ENCODE data around the gene FAM117A.

Gene FAM117A

DNA sequence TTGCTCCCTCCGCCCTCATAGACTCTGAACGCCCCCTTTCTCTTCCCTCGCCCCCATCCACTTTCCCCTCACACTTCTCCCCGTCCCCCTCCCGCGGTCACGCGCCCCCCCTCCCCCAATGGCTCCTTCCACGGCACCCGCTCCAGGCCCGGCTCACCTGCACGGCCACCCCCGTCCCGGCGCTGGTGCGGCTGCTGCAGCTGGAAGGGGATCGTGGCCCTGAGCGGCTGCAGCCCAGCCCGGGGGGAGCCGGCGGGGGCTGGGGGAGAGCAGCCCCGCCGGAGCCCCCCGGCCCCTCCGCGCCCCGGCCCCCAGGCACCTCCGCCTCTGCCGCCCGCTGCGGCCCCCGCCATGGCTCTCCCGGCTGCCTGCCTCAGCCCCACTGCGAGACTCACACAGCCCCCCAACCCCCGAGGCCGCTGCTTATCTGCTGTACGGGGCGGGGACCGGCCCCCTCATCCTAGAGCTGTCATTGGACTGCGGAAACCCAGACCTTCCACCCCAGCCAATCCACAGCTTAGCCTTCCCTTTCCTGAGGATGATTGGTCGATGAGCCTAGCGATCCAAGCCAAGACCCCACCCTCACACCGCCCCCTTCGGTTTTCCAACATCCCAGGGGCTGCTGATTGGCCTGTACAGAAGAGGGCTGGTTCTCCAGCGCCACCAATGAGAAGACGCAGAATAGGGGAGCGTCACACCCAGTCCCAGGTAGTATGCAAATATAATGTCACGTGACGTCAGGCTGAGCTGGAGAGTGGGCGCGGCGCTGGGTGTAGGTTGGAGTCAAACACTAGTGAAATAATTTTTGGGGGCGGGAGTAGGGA is at the start of gene FAM117A:
Gene FAM117A, minus strand, starts transcription at position 397 of the 824 bp plus-strand sequence. Its CDS starts 44 bp downstream, at position 353.
- peak within 1 kb of the TSS; percentile 92 for H3K27ac Mint-ChIP-seq
- no peaks in the 10 kb centered on the region for H3K27me3 Mint-ChIP-seq
- H3K4me1 Mint-ChIP-seq: peaks cover 60% of the 10 kb centered on the region
- no peaks in the 10 kb centered on the region for H3K9me3 Mint-ChIP-seq
- peaks cover 2% of the 10 kb centered on the region for H3K36me3 Mint-ChIP-seq
- peak within 1 kb of the TSS; percentile 93 for H3K4me3 Mint-ChIP-seq

- Mint-ChIP-seq H3K9me3 (no peaks in the 10 kb centered on the region), H3K27ac (no peak overlapping the region), H3K27me3 (no peaks in the 10 kb centered on the region), H3K4me1 (peaks cover 45% of the 10 kb centered on the region), H3K4me3 (no peak overlapping the region), H3K36me3 (peaks cover 19% of the 10 kb centered on the region)
These were observed 45.1 kb upstream of the FAM117A start for GRCh38 chr17:49809056-49809455.

DNA sequence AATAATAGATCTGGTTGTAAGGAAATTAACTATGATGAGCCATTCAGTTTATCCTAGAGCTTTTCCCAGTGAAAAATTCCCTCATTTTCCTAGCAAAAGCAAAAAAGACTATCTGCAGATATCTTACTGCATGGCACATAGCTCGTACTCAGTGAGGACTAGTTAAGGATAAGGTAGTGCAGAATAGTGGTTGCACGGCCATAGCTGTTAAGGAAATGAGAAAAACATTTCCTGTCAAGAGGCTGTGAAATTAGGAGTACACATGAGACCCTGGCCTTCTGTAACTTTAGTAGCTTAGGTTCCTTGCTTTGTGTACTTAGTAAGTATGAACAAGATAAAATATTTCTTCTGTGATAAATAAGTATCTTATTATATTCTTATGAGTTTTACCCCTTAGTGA is 34.8 kb upstream of the FAM117A start:
- peak overlapping the region; percentile 61 for H3K27ac Mint-ChIP-seq
- H3K4me1 Mint-ChIP-seq: peaks cover 50% of the 10 kb centered on the region
- no peaks in the 10 kb centered on the region for H3K9me3 Mint-ChIP-seq
- H3K4me3 Mint-ChIP-seq: peak overlapping the region; percentile 31
- peaks cover 13% of the 10 kb centered on the region for H3K36me3 Mint-ChIP-seq
- H3K27me3 Mint-ChIP-seq: no peaks in the 10 kb centered on the region

DNA sequence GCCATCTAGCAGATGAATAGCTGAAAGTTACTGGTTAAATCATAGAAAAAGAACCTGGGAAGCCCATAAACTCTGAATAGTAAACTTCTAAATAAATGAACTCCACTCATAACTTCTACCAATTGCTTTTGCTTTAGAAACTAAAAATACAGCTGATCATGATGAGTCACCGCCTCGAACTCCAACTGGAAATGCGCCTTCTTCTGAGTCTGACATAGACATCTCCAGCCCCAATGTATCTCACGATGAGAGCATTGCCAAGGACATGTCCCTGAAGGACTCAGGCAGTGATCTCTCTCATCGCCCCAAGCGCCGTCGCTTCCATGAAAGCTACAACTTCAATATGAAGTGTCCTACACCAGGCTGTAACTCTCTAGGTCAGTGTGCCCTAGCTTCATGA is 34.3 kb upstream of the FAM117A start:
- Mint-ChIP-seq H3K27me3 (no peaks in the 10 kb centered on the region), H3K4me3 (no peak overlapping the region), H3K27ac (peak overlapping the region; percentile 61), H3K36me3 (peaks cover 14% of the 10 kb centered on the region), H3K9me3 (no peaks in the 10 kb centered on the region), H3K4me1 (peaks cover 53% of the 10 kb centered on the region)

GRCh38 chr17:49795372-49795771 is 31.4 kb upstream of the FAM117A start:
- H3K36me3 Mint-ChIP-seq: peaks cover 12% of the 10 kb centered on the region
- no peaks in the 10 kb centered on the region for H3K27me3 Mint-ChIP-seq
- no peaks in the 10 kb centered on the region for H3K9me3 Mint-ChIP-seq
- H3K4me3 Mint-ChIP-seq: peak overlapping the region; percentile 33
- peaks cover 75% of the 10 kb centered on the region for H3K4me1 Mint-ChIP-seq
- H3K27ac Mint-ChIP-seq: peak overlapping the region; percentile 47

- Mint-ChIP-seq H3K36me3 (peaks cover 10% of the 10 kb centered on the region), H3K9me3 (no peaks in the 10 kb centered on the region), H3K27me3 (no peaks in the 10 kb centered on the region), H3K27ac (no peak overlapping the region), H3K4me3 (no peak overlapping the region), H3K4me1 (peaks cover 78% of the 10 kb centered on the region)
These were observed 29.4 kb upstream of the FAM117A start for GRCh38 chr17:49793309-49793708.

GRCh38 chr17:49789243-49789578 is 25.3 kb upstream of the FAM117A start:
- Mint-ChIP-seq H3K27ac (peak overlapping the region; percentile 99), H3K9me3 (no peaks in the 10 kb centered on the region), H3K4me3 (peak overlapping the region; percentile 98), H3K36me3 (peaks cover 7% of the 10 kb centered on the region), H3K27me3 (no peaks in the 10 kb centered on the region), H3K4me1 (peaks cover 63% of the 10 kb centered on the region)

DNA sequence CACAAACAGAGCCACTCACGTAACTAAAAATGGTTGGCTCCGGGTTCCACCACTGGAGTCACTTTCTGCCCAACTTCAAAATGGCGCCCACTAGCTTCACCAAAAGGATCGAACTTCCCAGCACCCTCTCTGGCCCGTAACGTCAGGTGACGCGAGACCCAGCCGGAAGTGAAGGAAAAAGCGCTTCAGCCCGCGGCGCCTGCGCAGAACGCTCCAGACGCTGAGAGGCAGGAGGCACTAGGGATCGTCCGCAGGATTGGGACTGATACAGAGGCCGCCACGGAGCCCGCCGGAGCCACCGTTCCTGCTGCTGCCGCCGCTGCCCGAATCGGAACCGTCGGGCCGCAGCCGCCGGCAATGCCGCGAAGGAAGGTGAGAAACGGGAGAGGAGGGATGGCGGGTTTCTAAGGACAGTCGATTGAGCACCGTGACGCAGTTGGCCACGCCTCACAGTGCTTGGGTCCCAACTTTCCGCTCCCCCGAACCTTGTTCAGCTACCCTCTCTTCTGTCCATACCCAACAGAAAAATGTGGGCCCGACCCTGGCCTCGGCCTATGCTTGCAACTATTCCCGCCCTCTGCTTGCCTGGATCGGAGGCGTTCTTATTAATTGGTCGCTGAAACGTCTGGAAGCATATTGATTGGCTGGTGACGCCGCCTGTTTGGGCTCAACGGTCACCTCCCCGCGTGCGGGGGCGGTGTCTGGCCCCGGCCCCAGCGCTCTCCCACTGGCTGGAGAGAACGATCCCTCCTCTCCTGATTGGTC is 24.7 kb upstream of the FAM117A start, which contains the start of gene KAT7:
Gene KAT7, plus strand, starts transcription at position 204 of the 765 bp plus-strand sequence. Its CDS starts 154 bp downstream, at position 358.
- H3K27ac Mint-ChIP-seq: peak within 1 kb of the TSS; percentile 99
- H3K9me3 Mint-ChIP-seq: no peaks in the 10 kb centered on the region
- H3K36me3 Mint-ChIP-seq: peaks cover 7% of the 10 kb centered on the region
- H3K27me3 Mint-ChIP-seq: no peaks in the 10 kb centered on the region
- H3K4me1 Mint-ChIP-seq: peaks cover 58% of the 10 kb centered on the region
- peak within 1 kb of the TSS; percentile 98 for H3K4me3 Mint-ChIP-seq

- Mint-ChIP-seq H3K36me3 (peaks cover 4% of the 10 kb centered on the region), H3K4me1 (peaks cover 53% of the 10 kb centered on the region), H3K27ac (peak overlapping the region; percentile 99), H3K4me3 (peak overlapping the region; percentile 98), H3K9me3 (no peaks in the 10 kb centered on the region), H3K27me3 (no peaks in the 10 kb centered on the region)
These were observed 24.1 kb upstream of the FAM117A start for GRCh38 chr17:49787884-49788477.

- H3K27me3 Mint-ChIP-seq: no peaks in the 10 kb centered on the region
- H3K9me3 Mint-ChIP-seq: no peaks in the 10 kb centered on the region
- H3K4me3 Mint-ChIP-seq: no peak overlapping the region
- H3K27ac Mint-ChIP-seq: no peak overlapping the region
- H3K36me3 Mint-ChIP-seq: peaks cover 1% of the 10 kb centered on the region
- peaks cover 20% of the 10 kb centered on the region for H3K4me1 Mint-ChIP-seq
These were observed 20.7 kb upstream of the FAM117A start for GRCh38 chr17:49784636-49785035.

GRCh38 chr17:49783791-49784190 is 19.9 kb upstream of the FAM117A start:
- Mint-ChIP-seq H3K27me3 (no peaks in the 10 kb centered on the region), H3K9me3 (no peaks in the 10 kb centered on the region), H3K27ac (no peak overlapping the region), H3K4me1 (peaks cover 13% of the 10 kb centered on the region), H3K4me3 (no peak overlapping the region), H3K36me3 (no peaks in the 10 kb centered on the region)

DNA sequence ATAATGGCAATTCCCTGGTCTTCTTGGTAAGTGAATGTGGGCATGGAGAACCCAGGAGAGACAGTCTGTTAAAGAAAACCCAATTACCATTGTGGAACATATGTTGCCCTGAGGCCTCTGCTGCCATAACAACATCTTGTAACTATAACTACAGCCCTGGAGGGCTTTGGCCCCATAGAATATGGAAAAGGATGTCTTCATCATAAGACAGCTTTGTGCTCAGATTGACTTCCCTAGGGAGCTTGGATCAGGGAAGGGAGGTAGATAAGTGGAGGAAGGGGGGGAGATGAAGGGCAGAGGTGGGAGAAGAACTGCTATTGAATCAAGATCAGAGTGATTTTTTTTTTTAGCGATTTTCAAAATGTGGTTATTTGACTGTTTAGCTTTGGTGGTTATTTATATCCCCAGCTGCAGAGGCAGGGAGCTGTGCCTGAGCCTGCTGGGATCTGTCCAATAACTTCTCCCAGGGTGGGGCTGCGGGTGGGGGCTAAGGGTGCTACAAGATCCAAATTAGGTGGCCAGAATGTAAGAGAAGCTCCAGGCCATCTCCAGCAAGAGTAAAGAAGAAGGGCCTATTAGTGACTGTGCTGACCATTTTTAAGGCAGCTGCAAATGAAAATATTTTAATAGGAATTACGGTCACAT is 19.3 kb upstream of the FAM117A start:
- no peaks in the 10 kb centered on the region for H3K9me3 Mint-ChIP-seq
- no peak overlapping the region for H3K27ac Mint-ChIP-seq
- H3K36me3 Mint-ChIP-seq: no peaks in the 10 kb centered on the region
- no peak overlapping the region for H3K4me3 Mint-ChIP-seq
- H3K4me1 Mint-ChIP-seq: peaks cover 12% of the 10 kb centered on the region
- H3K27me3 Mint-ChIP-seq: no peaks in the 10 kb centered on the region

DNA sequence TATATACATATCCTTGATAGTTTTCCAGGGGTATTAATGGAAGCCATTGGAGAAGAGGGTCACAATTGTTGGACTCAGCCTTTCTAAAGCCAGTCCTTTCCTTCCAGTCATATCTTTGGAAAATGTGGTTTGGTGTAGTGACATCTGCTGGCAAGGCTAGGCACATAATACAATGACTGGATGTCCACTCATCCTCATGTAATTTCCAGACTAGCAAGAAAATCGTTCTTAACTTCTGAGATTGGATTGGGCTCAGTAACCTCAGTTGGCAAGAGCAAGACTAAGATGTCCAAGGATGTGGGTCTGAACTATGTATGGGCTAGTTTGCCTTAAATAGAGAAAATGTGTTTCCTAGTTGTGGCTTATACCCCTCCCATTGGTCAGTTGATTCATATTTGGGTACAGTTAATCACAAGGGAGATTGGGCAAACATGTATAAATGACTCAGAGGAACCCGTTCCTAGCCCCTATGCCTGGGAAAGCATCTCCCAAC is 15.9 kb upstream of the FAM117A start:
- Mint-ChIP-seq H3K27me3 (no peaks in the 10 kb centered on the region), H3K36me3 (no peaks in the 10 kb centered on the region), H3K4me1 (no peaks in the 10 kb centered on the region), H3K4me3 (no peak overlapping the region), H3K9me3 (no peaks in the 10 kb centered on the region), H3K27ac (no peak overlapping the region)

DNA sequence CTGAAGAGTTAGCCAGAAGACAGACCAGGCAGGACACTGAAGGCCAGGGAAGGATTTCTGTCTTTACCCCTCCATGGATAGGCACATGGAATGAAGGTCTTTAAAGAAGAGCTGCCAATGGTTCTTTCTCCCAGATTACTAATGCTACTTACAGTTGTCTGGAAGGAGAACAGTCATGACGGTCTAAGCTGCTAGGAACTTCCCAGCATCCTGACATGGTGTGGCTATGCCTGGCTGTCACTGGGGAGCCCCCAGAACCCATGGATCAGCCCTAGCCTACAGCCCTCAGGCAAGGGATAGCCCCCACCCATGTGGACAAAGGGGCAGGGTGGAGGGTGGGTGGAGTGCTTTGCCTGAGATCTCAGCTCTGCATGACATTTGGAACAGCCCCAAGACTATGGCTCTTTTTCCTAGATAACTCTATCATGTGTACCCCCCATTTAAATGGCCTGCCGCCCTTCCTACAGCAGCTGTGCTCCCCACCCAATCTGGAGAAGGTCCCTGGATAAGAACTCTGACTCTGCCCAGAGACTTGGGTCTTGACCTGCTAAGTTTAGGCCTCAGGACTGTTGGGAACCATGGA is 15.3 kb upstream of the FAM117A start:
- H3K4me3 Mint-ChIP-seq: no peak overlapping the region
- no peaks in the 10 kb centered on the region for H3K4me1 Mint-ChIP-seq
- H3K36me3 Mint-ChIP-seq: no peaks in the 10 kb centered on the region
- no peaks in the 10 kb centered on the region for H3K9me3 Mint-ChIP-seq
- H3K27me3 Mint-ChIP-seq: no peaks in the 10 kb centered on the region
- no peak overlapping the region for H3K27ac Mint-ChIP-seq

GRCh38 chr17:49777563-49777962 is 13.6 kb upstream of the FAM117A start:
- H3K36me3 Mint-ChIP-seq: no peaks in the 10 kb centered on the region
- no peaks in the 10 kb centered on the region for H3K4me1 Mint-ChIP-seq
- H3K4me3 Mint-ChIP-seq: no peak overlapping the region
- H3K9me3 Mint-ChIP-seq: no peaks in the 10 kb centered on the region
- no peaks in the 10 kb centered on the region for H3K27me3 Mint-ChIP-seq
- H3K27ac Mint-ChIP-seq: no peak overlapping the region

All from activated naive CD4-positive, alpha-beta T cell treated with anti-CD3 and anti-CD28 coated beads, Interleukin-2, amount 50 U/mL, for 24 hours (primary cell).